Nephron (organoid): ENCODE data around the gene ZMIZ1.

Source experiments
- H3K27ac Mint-ChIP-seq, 3 experiments: 2 replicates each; pipeline ENCODE4 v1.8.0; 2020; ENCODE audit warnings: mixed read lengths in 3 of 3, mild to moderate bottlenecking in 2 of 3, moderate library complexity in 1 of 3
- H3K27me3 Mint-ChIP-seq: 2 replicates; pipeline ENCODE4 v1.8.0; 2021; ENCODE audit warnings: low read depth, mild to moderate bottlenecking, moderate library complexity, mixed read lengths
- H3K36me3 Mint-ChIP-seq: 2 replicates; pipeline ENCODE4 v1.8.0; 2020; ENCODE audit warnings: low read depth, mixed read lengths
- H3K4me1 Mint-ChIP-seq: 2 replicates; pipeline ENCODE4 v1.8.0; 2020; ENCODE audit warnings: mixed read lengths
- H3K4me3 Mint-ChIP-seq, 3 experiments: 2 replicates each; pipeline ENCODE4 v1.8.0; 2020; ENCODE audit warnings: mild to moderate bottlenecking in 3 of 3, mixed read lengths in 3 of 3, moderate library complexity in 2 of 3
- H3K9me3 Mint-ChIP-seq: 2 replicates; pipeline ENCODE4 v1.8.0; 2020; ENCODE audit warnings: mixed read lengths
- CTCF ChIP-seq, 3 experiments: fragments of 200-600 bp; sonication (generic); IDR thresholded peaks; one replicate each; pipeline ENCODE4 v1.5.0; 2021; ENCODE audit warnings: antibody characterized with exemption in 3 of 3; ENCODE audit not compliant: unreplicated experiment in 3 of 3

ZMIZ1 gene

GRCh38 chr10:79127151-79127961 lies 58.6 kb downstream of the ZMIZ1 start:
- Mint-ChIP-seq H3K4me1 (peaks cover 69% of the 10 kb centered on the region), H3K9me3 (no peaks in the 10 kb centered on the region), H3K4me3 (no peak overlapping the region), H3K27ac (no peak overlapping the region), H3K36me3 (peaks cover 26% of the 10 kb centered on the region), H3K27me3 (no peaks in the 10 kb centered on the region)
- no peak for TF ChIP-seq CTCF (IDR thresholded peaks at IDR 0.05; ENCODE audit: unreplicated experiment in 3 of 3)

GRCh38 chr10:79128241-79128922 lies 59.6 kb downstream of the ZMIZ1 start:
- Mint-ChIP-seq H3K4me1 (peaks cover 75% of the 10 kb centered on the region), H3K4me3 (no peak overlapping the region), H3K27ac (peak overlapping the region; percentile 69 to 90 (median 82)), H3K9me3 (no peaks in the 10 kb centered on the region), H3K27me3 (no peaks in the 10 kb centered on the region), H3K36me3 (peaks cover 19% of the 10 kb centered on the region)
- TF ChIP-seq CTCF (IDR thresholded peaks at IDR 0.05; ENCODE audit: unreplicated experiment in 3 of 3): no peak

DNA sequence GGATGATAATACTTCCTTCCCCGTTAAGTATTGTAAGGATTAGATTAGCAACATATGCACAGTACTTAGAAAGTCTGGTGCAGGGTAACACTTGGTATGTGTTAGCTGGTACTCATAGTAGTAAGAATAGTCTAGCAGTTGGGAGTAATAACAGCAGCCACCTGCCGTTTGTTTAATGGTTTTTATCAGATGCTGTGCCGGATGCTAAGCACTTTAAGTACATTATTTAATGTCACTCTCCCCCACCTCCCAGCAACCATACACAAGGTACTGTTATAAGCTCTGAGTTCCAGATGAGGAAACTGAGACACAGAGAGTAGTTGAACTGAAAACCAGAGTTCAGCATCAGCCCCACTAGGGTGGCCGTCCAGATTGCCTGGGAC lies 60.1 kb downstream of the ZMIZ1 start:
- peaks cover 18% of the 10 kb centered on the region for H3K36me3 Mint-ChIP-seq
- TF ChIP-seq CTCF (IDR thresholded peaks at IDR 0.05; ENCODE audit: unreplicated experiment in 3 of 3): no peak

GRCh38 chr10:79129361-79129997 lies 60.7 kb downstream of the ZMIZ1 start:
- H3K36me3 Mint-ChIP-seq: peaks cover 16% of the 10 kb centered on the region
- peaks cover 77% of the 10 kb centered on the region for H3K4me1 Mint-ChIP-seq
- H3K27me3 Mint-ChIP-seq: no peaks in the 10 kb centered on the region

More for the DNA sequence above, 60.1 kb downstream of the ZMIZ1 start:
- H3K4me1 Mint-ChIP-seq: peaks cover 75% of the 10 kb centered on the region
- no peak overlapping the region for H3K4me3 Mint-ChIP-seq
- H3K27ac Mint-ChIP-seq: peak overlapping the region; percentile 69 to 90 (median 82)
- no peaks in the 10 kb centered on the region for H3K27me3 Mint-ChIP-seq
- H3K9me3 Mint-ChIP-seq: no peaks in the 10 kb centered on the region

DNA sequence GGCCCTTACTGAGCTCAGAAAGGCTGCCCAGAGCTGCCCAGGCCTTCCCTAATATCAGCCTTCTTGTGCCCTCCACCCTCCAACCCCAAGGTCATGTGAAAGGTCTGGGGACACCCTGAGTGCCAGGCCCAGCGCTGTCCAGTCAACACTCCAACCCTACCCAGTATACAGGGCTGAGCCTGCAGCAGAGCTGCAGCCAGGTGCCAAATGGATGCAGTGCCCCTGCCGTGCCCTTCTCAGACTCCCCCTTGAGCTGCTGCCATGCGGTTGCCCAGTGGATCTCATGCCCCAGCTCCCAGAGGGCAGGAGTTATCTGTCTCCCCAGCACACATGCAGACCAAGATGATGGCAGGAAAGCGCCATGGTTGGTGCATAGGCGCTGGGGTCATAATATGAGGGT lies 61.5 kb downstream of the ZMIZ1 start:
- Mint-ChIP-seq H3K4me3 (no peak overlapping the region), H3K27me3 (no peaks in the 10 kb centered on the region), H3K36me3 (peaks cover 13% of the 10 kb centered on the region), H3K27ac (peak overlapping the region; percentile 79 to 90 (median 82)), H3K4me1 (peaks cover 70% of the 10 kb centered on the region), H3K9me3 (no peaks in the 10 kb centered on the region)
- no peak for TF ChIP-seq CTCF (IDR thresholded peaks at IDR 0.05; ENCODE audit: unreplicated experiment in 3 of 3)

More at GRCh38 chr10:79129361-79129997, 60.7 kb downstream of the ZMIZ1 start:
- no peak for TF ChIP-seq CTCF (IDR thresholded peaks at IDR 0.05; ENCODE audit: unreplicated experiment in 3 of 3)
- H3K27ac Mint-ChIP-seq: peak overlapping the region; percentile 74 to 90 (median 82)
- no peaks in the 10 kb centered on the region for H3K9me3 Mint-ChIP-seq
- peak overlapping the region in 2 of 3 experiments; percentile 2 to 34 for H3K4me3 Mint-ChIP-seq
